ENCODE results near the gene GART. TPM values are rescaled to one million over a fixed set of nuclear protein-coding genes. Genes with fewer than 3 reads are reported as not detected.
"Not testable (repeated sequence)": the region's sequence is repeated elsewhere in the genome, so short reads cannot be mapped to it uniquely, and the experiment has no call there.

The GART gene
- polyA plus RNA-seq, 3 donors, result 7.4 to 28.6 (median 26.1) TPM

GRCh38 chr21:33470701-33471100 is 71.2 kb downstream of the GART start:
- H3K27me3 ChIP-seq (ENCODE audit: control insufficient read depth in 2 of 2, insufficient read depth in 2 of 2, low read length in 2 of 2), result no peaks in the 10 kb centered on the region
- no peak overlapping the region for H3K27ac ChIP-seq (ENCODE audit: low read depth in 1 of 2, low read length in 2 of 2)
- H3K36me3 Mint-ChIP-seq, result peaks cover 10 to 21% of the 10 kb centered on the region in 2 donors
- H3K9me3 Mint-ChIP-seq, result peaks cover 0 to 3% (median 1%) of the 10 kb centered on the region in 7 donors
- H3K9me3 ChIP-seq (replicated peaks in 1 of 2; ENCODE audit: control insufficient read depth in 1 of 2, insufficient read depth in 1 of 2, low read length in 2 of 2), result no peaks in the 10 kb centered on the region
- intact Hi-C loops (cut with micrococcal nuclease), result no loop called here
- no peak overlapping the region for H3K4me3 ChIP-seq (replicated peaks in 1 of 3; ENCODE audit: low read depth in 2 of 3, low read length in 3 of 3)
- WGBS (ENCODE audit: insufficient coverage), result no CpG with 5 or more reads among the region's 2 CpGs
- no peak for TF ChIP-seq CTCF (IDR thresholded peaks at IDR 0.05)
- no peaks in the 10 kb centered on the region for H3K4me1 ChIP-seq (ENCODE audit: control insufficient read depth in 1 of 2, insufficient read depth in 2 of 2, low read length in 2 of 2)
- no peak overlapping the region for H3K4me2 ChIP-seq (replicated peaks; ENCODE audit: extremely low read depth, low read length, poor library complexity, severe bottlenecking)
- H3K27me3 Mint-ChIP-seq (ENCODE audit: low read depth in 3 of 3), result no peaks in the 10 kb centered on the region
- H3K4me1 Mint-ChIP-seq, result peaks cover 2% of the 10 kb centered on the region
- H3K79me2 ChIP-seq (ENCODE audit: insufficient read depth, low read length), result peaks cover 31% of the 10 kb centered on the region
- no peak for DNase-seq
- H3K36me3 ChIP-seq (replicated peaks in 1 of 2; ENCODE audit: control insufficient read depth in 1 of 2, insufficient read depth in 2 of 2, low read length in 2 of 2), result peaks cover 4% of the 10 kb centered on the region in 2 donors
- H3K27ac Mint-ChIP-seq, result no peak overlapping the region
- no peak overlapping the region for H3K9ac ChIP-seq (ENCODE audit: insufficient read depth, low read length, poor library complexity, severe bottlenecking)
- no peak overlapping the region for H2AFZ ChIP-seq (ENCODE audit: insufficient read depth, low read depth, low read length, poor library complexity, severe bottlenecking)
- no peak overlapping the region for H3K4me3 Mint-ChIP-seq
- H4K20me1 ChIP-seq (ENCODE audit: insufficient read depth, low read length), result no peaks in the 10 kb centered on the region

- H3K27ac ChIP-seq (ENCODE audit: low read depth in 1 of 2, low read length in 2 of 2); H3K27me3 ChIP-seq (ENCODE audit: control insufficient read depth in 2 of 2, insufficient read depth in 2 of 2, low read length in 2 of 2); H4K20me1 ChIP-seq (ENCODE audit: insufficient read depth, low read length); H3K9me3 ChIP-seq (replicated peaks in 1 of 2; ENCODE audit: control insufficient read depth in 1 of 2, insufficient read depth in 1 of 2, low read length in 2 of 2); DNase-seq; H3K4me1 Mint-ChIP-seq; intact Hi-C loops (cut with micrococcal nuclease); H3K27ac Mint-ChIP-seq; H3K27me3 Mint-ChIP-seq (ENCODE audit: low read depth in 3 of 3); H3K4me3 ChIP-seq (replicated peaks in 1 of 3; ENCODE audit: low read depth in 2 of 3, low read length in 3 of 3); H3K9me3 Mint-ChIP-seq; H3K4me2 ChIP-seq (replicated peaks; ENCODE audit: extremely low read depth, low read length, poor library complexity, severe bottlenecking); H3K4me1 ChIP-seq (ENCODE audit: control insufficient read depth in 1 of 2, insufficient read depth in 2 of 2, low read length in 2 of 2); H2AFZ ChIP-seq (ENCODE audit: insufficient read depth, low read depth, low read length, poor library complexity, severe bottlenecking); H3K9ac ChIP-seq (ENCODE audit: insufficient read depth, low read length, poor library complexity, severe bottlenecking); H3K4me3 Mint-ChIP-seq: not testable (repeated sequence)
- peaks cover 17 to 24% of the 10 kb centered on the region in 2 donors for H3K36me3 Mint-ChIP-seq
- H3K36me3 ChIP-seq (replicated peaks in 1 of 2; ENCODE audit: control insufficient read depth in 1 of 2, insufficient read depth in 2 of 2, low read length in 2 of 2), result peaks cover 8 to 16% of the 10 kb centered on the region in 2 donors
- 100% methylated on average over 3 of the region's 4 CpGs for WGBS (ENCODE audit: insufficient coverage)
- H3K79me2 ChIP-seq (ENCODE audit: insufficient read depth, low read length), result peaks cover 18% of the 10 kb centered on the region
Measured at GRCh38 chr21:33469183-33469582, 72.7 kb downstream of the GART start.
